MV-4-11 (cell line): ENCODE measurements around the gene WASF2.
"Not testable (repeated sequence)": the region's sequence is repeated elsewhere in the genome, so short reads cannot be mapped to it uniquely, and the experiment has no call there.

Source experiments
- DNase-seq: peaks from one replicate; lab custom pipeline; 2025; lab: John Stamatoyannopoulos, UW

Gene WASF2

GRCh38 chr1:27451343-27451742 is 38.6 kb downstream of the WASF2 start:
- no peak for DNase-seq

- DNase-seq, result no peak
These were observed 41.0 kb downstream of the WASF2 start for GRCh38 chr1:27448982-27449381.

GRCh38 chr1:27447883-27448282 is 42.1 kb downstream of the WASF2 start:
- no peak for DNase-seq

- no peak for DNase-seq
These were observed 42.6 kb downstream of the WASF2 start for GRCh38 chr1:27447399-27447798.

- no peak for DNase-seq
These were observed 43.4 kb downstream of the WASF2 start for GRCh38 chr1:27446496-27447020.

- DNase-seq, result no peak
These were observed 44.6 kb downstream of the WASF2 start for GRCh38 chr1:27445177-27445936.

- DNase-seq, result no peak
These were observed 45.3 kb downstream of the WASF2 start for GRCh38 chr1:27444632-27445031.

GRCh38 chr1:27439150-27439549 is 50.8 kb downstream of the WASF2 start:
- DNase-seq, result no peak

- peak; percentile 32 for DNase-seq
These were observed 51.3 kb downstream of the WASF2 start for GRCh38 chr1:27438621-27439061.

- peak; percentile 63 for DNase-seq
These were observed 53.5 kb downstream of the WASF2 start for GRCh38 chr1:27436204-27437159.

GRCh38 chr1:27435566-27436203 is 54.3 kb downstream of the WASF2 start:
- DNase-seq, result peak; percentile 98

- no peak for DNase-seq
These were observed 56.3 kb downstream of the WASF2 start for GRCh38 chr1:27433706-27434105.

- not testable (repeated sequence) for DNase-seq
These were observed 57.2 kb downstream of the WASF2 start for GRCh38 chr1:27432725-27433124.

- DNase-seq, result no peak
These were observed 58.4 kb downstream of the WASF2 start for GRCh38 chr1:27431601-27431940.

GRCh38 chr1:27430903-27431600 is 58.9 kb downstream of the WASF2 start:
- DNase-seq, result peak; percentile 63

GRCh38 chr1:27429029-27429425 is 60.9 kb downstream of the WASF2 start:
- DNase-seq, result no peak

GRCh38 chr1:27428316-27429028 is 61.5 kb downstream of the WASF2 start:
- DNase-seq, result no peak

- no peak for DNase-seq
These were observed 62.1 kb downstream of the WASF2 start for GRCh38 chr1:27427816-27428315.

GRCh38 chr1:27427329-27427728 is 62.6 kb downstream of the WASF2 start:
- DNase-seq, result peak; percentile 52

GRCh38 chr1:27423709-27424108 is 66.3 kb downstream of the WASF2 start:
- no peak for DNase-seq
